ENCODE results near the gene MS4A7. TPM values are rescaled to one million over a fixed set of nuclear protein-coding genes. Genes with fewer than 3 reads are reported as not detected.
A peak's percentile ranks its signal among the peaks of the same experiment; 100 is the strongest.
"Not testable (repeated sequence)": the region's sequence is repeated elsewhere in the genome, so short reads cannot be mapped to it uniquely, and the experiment has no call there.

Gene MS4A7
- total RNA-seq, 2 experiments from 2014 or later = not detected

DNA sequence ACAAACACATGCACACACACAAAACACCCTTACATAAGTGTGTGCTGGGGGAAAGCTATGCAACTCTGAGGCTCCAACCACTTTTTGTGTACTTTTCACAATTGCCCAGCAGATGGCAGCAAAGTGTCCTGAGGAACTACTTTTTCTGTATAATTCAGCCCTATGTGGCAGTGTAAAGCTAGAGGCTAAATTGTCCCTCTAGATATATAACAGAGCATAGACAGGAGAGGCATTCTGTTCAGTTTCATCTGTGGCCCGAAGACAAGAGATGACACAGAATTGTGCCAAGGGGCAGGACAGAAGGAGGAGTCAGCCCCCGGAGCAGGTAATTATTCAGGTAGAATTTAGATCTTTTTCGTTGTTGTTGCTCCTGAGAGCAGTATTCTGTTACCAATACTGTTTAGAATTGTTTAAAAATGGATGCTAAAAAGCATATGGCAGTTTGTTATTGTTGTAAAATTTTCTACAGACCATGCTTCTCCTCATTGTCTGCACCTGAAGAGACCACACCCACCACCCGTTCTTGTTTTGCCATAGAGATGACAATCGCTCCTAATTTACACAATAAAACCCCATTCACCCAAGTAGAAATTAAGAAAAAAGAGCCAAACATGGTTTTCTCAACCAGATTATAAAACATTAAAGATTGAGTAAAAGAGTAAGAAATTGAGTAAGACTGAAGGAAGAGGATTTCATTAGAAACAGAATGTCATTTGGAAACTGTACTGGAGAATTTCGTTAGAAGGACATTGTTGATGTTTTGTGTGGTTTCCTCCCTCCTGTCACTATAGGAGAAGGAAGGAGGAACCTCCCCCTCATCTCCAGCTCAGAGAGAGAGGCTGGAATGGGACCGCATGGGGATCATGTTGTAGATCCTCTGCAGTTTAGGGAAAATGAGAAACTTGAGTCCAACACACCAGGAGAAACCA lies 14.5 kb upstream of the MS4A7 start:
- TF ChIP-seq, protein P1, sequence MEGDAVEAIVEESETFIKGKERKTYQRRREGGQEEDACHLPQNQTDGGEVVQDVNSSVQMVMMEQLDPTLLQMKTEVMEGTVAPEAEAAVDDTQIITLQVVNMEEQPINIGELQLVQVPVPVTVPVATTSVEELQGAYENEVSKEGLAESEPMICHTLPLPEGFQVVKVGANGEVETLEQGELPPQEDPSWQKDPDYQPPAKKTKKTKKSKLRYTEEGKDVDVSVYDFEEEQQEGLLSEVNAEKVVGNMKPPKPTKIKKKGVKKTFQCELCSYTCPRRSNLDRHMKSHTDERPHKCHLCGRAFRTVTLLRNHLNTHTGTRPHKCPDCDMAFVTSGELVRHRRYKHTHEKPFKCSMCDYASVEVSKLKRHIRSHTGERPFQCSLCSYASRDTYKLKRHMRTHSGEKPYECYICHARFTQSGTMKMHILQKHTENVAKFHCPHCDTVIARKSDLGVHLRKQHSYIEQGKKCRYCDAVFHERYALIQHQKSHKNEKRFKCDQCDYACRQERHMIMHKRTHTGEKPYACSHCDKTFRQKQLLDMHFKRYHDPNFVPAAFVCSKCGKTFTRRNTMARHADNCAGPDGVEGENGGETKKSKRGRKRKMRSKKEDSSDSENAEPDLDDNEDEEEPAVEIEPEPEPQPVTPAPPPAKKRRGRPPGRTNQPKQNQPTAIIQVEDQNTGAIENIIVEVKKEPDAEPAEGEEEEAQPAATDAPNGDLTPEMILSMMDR (IDR thresholded peaks at IDR 0.05) = peak; percentile 76
- POLR2A ChIA-PET = no interaction called here
- peaks cover 7% of the 10 kb centered on the region for H3K4me1 Mint-ChIP-seq (ENCODE audit: low read depth)
- no peak overlapping the region for H3K27ac Mint-ChIP-seq
- DNase-seq = peak; percentile 74
- no peaks in the 10 kb centered on the region for H3K36me3 Mint-ChIP-seq (ENCODE audit: low read depth)
- no peak overlapping the region for H3K4me3 Mint-ChIP-seq
- CTCF ChIA-PET = interaction anchor here (0.6 to 8.8 kb wide), 44 partner anchors 9 to 609 kb away, joined by 3 to 77 read pairs (median 4); partner anchors contain the start of genes MS4A14, MS4A7 and STX3
- peak; percentile 69 for ATAC-seq
- H3K27me3 Mint-ChIP-seq = peaks cover 27% of the 10 kb centered on the region
- intact Hi-C loops (cut with micrococcal nuclease) = loop anchor here (2.0 to 5.0 kb wide), 2 partner anchors 123 to 255 kb away; no protein-coding TSS in a partner anchor
- no peaks in the 10 kb centered on the region for H3K9me3 Mint-ChIP-seq

DNA sequence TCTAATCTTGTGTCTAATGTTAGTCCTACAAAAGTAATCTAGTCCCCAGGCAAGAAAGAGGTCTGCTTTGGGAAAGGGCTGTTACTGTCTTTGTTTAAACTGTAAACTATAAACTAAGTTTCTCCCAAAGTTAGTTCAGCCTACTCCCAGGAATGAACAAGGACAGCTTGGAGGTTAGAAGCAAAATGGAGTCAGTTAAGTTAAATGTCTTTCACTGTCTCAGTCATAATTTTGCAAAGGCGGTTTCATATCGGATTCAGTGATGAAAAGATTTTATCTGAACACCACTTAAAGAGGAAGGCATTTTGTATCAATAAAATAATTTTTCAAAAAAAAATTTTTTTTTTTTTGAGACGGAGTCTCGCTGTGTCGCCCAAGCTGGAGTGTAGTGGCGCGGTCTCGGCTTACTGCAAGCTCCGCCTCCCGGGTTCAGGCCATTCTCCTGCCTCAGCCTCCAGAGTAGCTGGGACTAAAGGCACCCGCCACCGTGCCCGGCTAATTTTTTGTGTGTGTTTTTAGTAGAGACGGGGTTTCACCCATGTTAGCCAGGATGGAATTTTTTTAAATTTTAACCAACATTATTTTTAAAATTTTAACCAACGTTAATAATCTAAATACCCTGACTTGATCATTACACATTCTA lies 11.9 kb upstream of the MS4A7 start:
- CTCF ChIA-PET = interaction anchor here (1.0 to 8.8 kb wide), 6 partner anchors 20 to 252 kb away, joined by 3 to 77 read pairs (median 4); no protein-coding TSS in a partner anchor
- POLR2A ChIA-PET; H3K4me3 Mint-ChIP-seq; DNase-seq; H3K4me1 Mint-ChIP-seq (ENCODE audit: low read depth); H3K36me3 Mint-ChIP-seq (ENCODE audit: low read depth); ATAC-seq; H3K27ac Mint-ChIP-seq; intact Hi-C loops (cut with micrococcal nuclease); H3K9me3 Mint-ChIP-seq: not testable (repeated sequence)
- H3K27me3 Mint-ChIP-seq = peaks cover 37% of the 10 kb centered on the region

DNA sequence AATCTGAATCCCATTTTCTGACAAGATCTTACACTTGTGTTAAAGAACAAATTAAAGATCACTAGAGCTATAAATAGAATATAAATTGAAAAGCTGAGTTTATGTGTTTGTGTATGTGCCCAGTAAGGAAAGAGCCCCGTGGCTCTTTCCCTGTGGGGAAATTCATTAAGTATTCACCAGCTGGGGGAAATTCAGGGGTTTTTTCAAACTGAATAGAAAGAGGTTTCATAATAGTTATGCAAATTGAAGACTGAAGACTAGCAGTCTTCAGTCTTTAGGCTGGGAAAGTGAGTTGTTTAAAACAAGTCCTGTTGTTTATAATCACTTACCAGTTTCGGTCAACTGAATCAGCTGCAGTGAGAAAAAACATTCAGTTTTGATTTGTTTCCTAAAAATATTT lies 11.3 kb upstream of the MS4A7 start:
- no peak overlapping the region for H3K27ac Mint-ChIP-seq
- DNase-seq = peak; percentile 7
- ChIA-PET CTCF (interaction anchor here (0.6 to 8.8 kb wide), 4 partner anchors 21 to 60 kb away, joined by 3 to 77 read pairs (median 4); no protein-coding TSS in a partner anchor), POLR2A (no interaction called here)
- H3K36me3 Mint-ChIP-seq (ENCODE audit: low read depth) = no peaks in the 10 kb centered on the region
- intact Hi-C loops (cut with micrococcal nuclease) = no loop called here
- TF ChIP-seq, protein P1 (IDR thresholded peaks at IDR 0.05) = no peak
- H3K27me3 Mint-ChIP-seq = peaks cover 39% of the 10 kb centered on the region
- H3K9me3 Mint-ChIP-seq = no peaks in the 10 kb centered on the region
- ATAC-seq = peak; percentile 39
- no peak overlapping the region for H3K4me3 Mint-ChIP-seq
- peaks cover 7% of the 10 kb centered on the region for H3K4me1 Mint-ChIP-seq (ENCODE audit: low read depth)

DNA sequence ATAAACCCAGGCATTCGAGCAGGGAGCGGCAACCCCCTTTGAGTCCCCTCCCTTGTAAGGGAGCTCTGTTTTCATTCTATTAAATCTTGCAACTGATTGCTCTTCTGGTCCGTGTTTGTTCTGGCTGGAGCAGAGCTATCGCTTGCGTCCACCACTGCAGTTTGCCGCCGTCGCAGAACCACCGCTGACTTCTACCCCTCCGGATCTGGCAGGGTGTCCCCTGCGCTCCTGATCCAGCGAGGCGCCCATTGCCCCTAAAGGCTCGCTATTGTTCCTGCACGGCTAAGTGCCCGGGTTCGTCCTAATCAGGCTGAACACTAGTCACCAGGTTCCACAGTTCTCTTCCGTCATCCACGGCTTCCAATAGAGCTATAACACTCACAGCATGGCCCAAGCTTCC lies 10.4 kb upstream of the MS4A7 start:
- ChIA-PET POLR2A (no interaction called here), CTCF (interaction anchor here (1.3 to 8.8 kb wide), 3 partner anchors 22 to 34 kb away, joined by 3 to 77 read pairs (median 5); no protein-coding TSS in a partner anchor)
- Mint-ChIP-seq H3K4me3 (no peak overlapping the region), H3K27ac (no peak overlapping the region), H3K4me1 (ENCODE audit: low read depth) (peaks cover 3% of the 10 kb centered on the region), H3K9me3 (no peaks in the 10 kb centered on the region), H3K27me3 (peaks cover 38% of the 10 kb centered on the region), H3K36me3 (ENCODE audit: low read depth) (no peaks in the 10 kb centered on the region)
- TF ChIP-seq, protein P1 (IDR thresholded peaks at IDR 0.05) = no peak
- ATAC-seq = no peak
- no peak for DNase-seq
- intact Hi-C loops (cut with micrococcal nuclease) = no loop called here

DNA sequence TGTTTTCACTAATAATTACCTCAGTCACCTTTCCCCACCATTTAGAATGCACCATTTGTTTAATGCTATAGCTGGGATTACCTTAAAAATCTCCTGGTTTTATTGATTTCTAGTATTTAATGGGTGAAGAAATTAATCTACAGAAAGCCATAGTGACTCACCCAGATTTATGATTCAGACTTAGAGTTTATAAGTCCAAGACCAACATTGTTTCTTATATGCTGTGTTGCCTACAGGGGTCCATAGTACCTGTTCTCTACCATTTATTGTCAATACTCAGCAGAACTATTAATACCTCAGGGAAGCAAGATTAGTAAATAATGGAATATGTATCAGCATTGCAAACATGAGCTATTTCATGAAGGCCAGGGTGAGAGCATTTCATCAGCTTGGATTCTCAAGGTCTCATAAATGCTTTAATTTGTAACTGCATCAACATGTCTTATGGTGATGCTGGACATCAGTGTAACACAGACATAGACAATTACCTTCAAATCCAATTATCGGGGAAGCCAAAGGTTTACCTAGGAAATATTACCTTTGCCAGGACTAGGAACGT lies 8.0 kb upstream of the MS4A7 start:
- no peak for DNase-seq
- H3K27me3 Mint-ChIP-seq = peaks cover 30% of the 10 kb centered on the region
- H3K4me1 Mint-ChIP-seq (ENCODE audit: low read depth) = peaks cover 3% of the 10 kb centered on the region
- TF ChIP-seq, protein P1 (IDR thresholded peaks at IDR 0.05) = no peak
- POLR2A ChIA-PET = no interaction called here
- CTCF ChIA-PET = no interaction called here
- H3K36me3 Mint-ChIP-seq (ENCODE audit: low read depth) = no peaks in the 10 kb centered on the region
- intact Hi-C loops (cut with micrococcal nuclease) = no loop called here
- no peak overlapping the region for H3K4me3 Mint-ChIP-seq
- no peaks in the 10 kb centered on the region for H3K9me3 Mint-ChIP-seq
- no peak overlapping the region for H3K27ac Mint-ChIP-seq
- no peak for ATAC-seq

Data from activated CD8-positive, alpha-beta T cell treated with anti-CD3 and anti-CD28 coated beads for 36 hours (primary cell).